SK-N-SH treated with all-trans-retinoic acid at 6 μM for 48 hours (cell line): ENCODE data around the gene TNS1.

ENCODE experiments used
- ATAC-seq: fragments of 200-7000 bp; cut with Tn5 transposase; 3 replicates; pipeline ENCODE4 v1.9.1; 2020; ENCODE audit warnings: mild to moderate bottlenecking, moderate library complexity
- ARNTL ChIP-seq: fragments of 450-650 bp; formaldehyde crosslinking; IDR thresholded peaks from 2 replicates; pipeline ENCODE4 v1.5.0; 2020; ENCODE audit warnings: low read depth, mild to moderate bottlenecking, moderate library complexity, borderline replicate concordance
- BACH2 ChIP-seq: fragments of 250-450 bp; sonication (Bioruptor Pico); IDR thresholded peaks from 2 replicates; pipeline ENCODE4 v1.9.0; 2021; ENCODE audit warnings: mild to moderate bottlenecking, borderline replicate concordance
- CSDC2 ChIP-seq: fragments of 250-450 bp; sonication (Bioruptor Pico); IDR thresholded peaks from 2 replicates; pipeline ENCODE4 v1.5.0; 2020; ENCODE audit warnings: mild to moderate bottlenecking, moderate library complexity
- ESRRG ChIP-seq: fragments of 250-450 bp; sonication (Bioruptor Pico); IDR thresholded peaks from 2 replicates; pipeline ENCODE4 v1.6.1; 2021; ENCODE audit warnings: mild to moderate bottlenecking
- GLIS3 ChIP-seq: fragments of 250-450 bp; sonication (Bioruptor Pico); IDR thresholded peaks from 2 replicates; pipeline ENCODE4 v1.5.0; 2020; ENCODE audit warnings: mild to moderate bottlenecking, moderate library complexity
- OSR1 ChIP-seq: fragments of 250-450 bp; sonication (Bioruptor Pico); IDR thresholded peaks from 2 replicates; pipeline ENCODE4 v1.8.0; 2022; ENCODE audit warnings: moderate library complexity, mild to moderate bottlenecking, inconsistent platforms
- RARB ChIP-seq: fragments of 250-450 bp; sonication (Bioruptor Pico); IDR thresholded peaks from 2 replicates; pipeline ENCODE4 v1.8.0; 2021; ENCODE audit warnings: mild to moderate bottlenecking, moderate library complexity
- SNAI2 ChIP-seq: fragments of 250-450 bp; sonication (Bioruptor Pico); IDR thresholded peaks from 2 replicates; pipeline ENCODE4 v1.5.0; 2020; ENCODE audit warnings: mild to moderate bottlenecking, moderate library complexity
- TCF4 ChIP-seq: fragments of 250-450 bp; sonication (Bioruptor Pico); IDR thresholded peaks from 2 replicates; pipeline ENCODE4 v1.8.0; 2021; ENCODE audit warnings: mild to moderate bottlenecking, moderate library complexity, borderline replicate concordance
- TOX ChIP-seq: fragments of 250-450 bp; sonication (Bioruptor Pico); IDR thresholded peaks from 2 replicates; pipeline ENCODE4 v1.8.0; 2021; ENCODE audit warnings: mild to moderate bottlenecking, moderate library complexity, borderline replicate concordance
- ZC3H10 ChIP-seq: fragments of 250-450 bp; sonication (Bioruptor Pico); IDR thresholded peaks from 2 replicates; pipeline ENCODE4 v1.5.1; 2021; ENCODE audit warnings: mild to moderate bottlenecking, moderate library complexity
- ZFP30 ChIP-seq: fragments of 450-650 bp; formaldehyde crosslinking; IDR thresholded peaks from 2 replicates; pipeline ENCODE4 v1.5.0; 2022; ENCODE audit warnings: mild to moderate bottlenecking, moderate library complexity
- ZNF565 ChIP-seq: fragments of 450-650 bp; formaldehyde crosslinking; conservative IDR thresholded peaks from 2 replicates; pipeline ENCODE4 v1.5.0; 2020; ENCODE audit warnings: low read depth, mild to moderate bottlenecking, moderate library complexity
- ZNF70 ChIP-seq: fragments of 450-650 bp; formaldehyde crosslinking; IDR thresholded peaks from 2 replicates; pipeline ENCODE4 v1.5.0; 2020; ENCODE audit warnings: mild to moderate bottlenecking, moderate library complexity
- TF ChIP-seq, protein P1 (sequence below): fragments of 250-450 bp; sonication (Bioruptor Pico); IDR thresholded peaks from 2 replicates; pipeline ENCODE4 v1.5.1; 2021; ENCODE audit warnings: mild to moderate bottlenecking, moderate library complexity
- TF ChIP-seq, protein P2 (sequence below): fragments of 250-450 bp; sonication (Bioruptor Pico); IDR thresholded peaks from 2 replicates; pipeline ENCODE4 v1.8.0; 2020; ENCODE audit warnings: mild to moderate bottlenecking, moderate library complexity, borderline replicate concordance
- TF ChIP-seq, protein P3 (sequence below): fragments of 250-450 bp; sonication (Bioruptor Pico); IDR thresholded peaks from 2 replicates; pipeline ENCODE4 v1.8.0; 2021; ENCODE audit warnings: low read depth, mild to moderate bottlenecking, moderate library complexity, borderline replicate concordance
- TF ChIP-seq, protein P4 (sequence below): fragments of 250-450 bp; sonication (Bioruptor Pico); IDR thresholded peaks from 2 replicates; pipeline ENCODE4 v1.5.1; 2020; ENCODE audit warnings: low read depth, mild to moderate bottlenecking, moderate library complexity

Gene TNS1

DNA sequence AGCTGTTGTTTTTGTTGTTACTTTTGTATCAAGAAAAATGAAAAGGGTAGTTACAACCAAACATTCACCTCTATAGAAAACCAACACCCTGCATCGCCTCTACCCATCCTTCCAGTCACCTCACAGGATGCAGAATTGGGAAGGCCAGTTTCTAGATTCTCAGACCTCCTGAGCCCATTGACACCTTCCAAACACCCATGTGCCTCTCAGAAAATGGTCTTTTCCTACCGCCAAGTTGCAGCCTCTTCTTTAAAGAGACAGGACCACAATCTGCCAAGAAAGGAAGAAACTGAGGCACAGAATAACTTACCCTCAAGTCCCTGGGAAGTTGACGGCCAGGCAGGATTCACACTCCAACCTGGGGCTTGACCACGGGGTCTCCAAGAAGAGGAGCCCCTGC lies 101.4 kb downstream of the TNS1 start:
- TF ChIP-seq, protein P1, sequence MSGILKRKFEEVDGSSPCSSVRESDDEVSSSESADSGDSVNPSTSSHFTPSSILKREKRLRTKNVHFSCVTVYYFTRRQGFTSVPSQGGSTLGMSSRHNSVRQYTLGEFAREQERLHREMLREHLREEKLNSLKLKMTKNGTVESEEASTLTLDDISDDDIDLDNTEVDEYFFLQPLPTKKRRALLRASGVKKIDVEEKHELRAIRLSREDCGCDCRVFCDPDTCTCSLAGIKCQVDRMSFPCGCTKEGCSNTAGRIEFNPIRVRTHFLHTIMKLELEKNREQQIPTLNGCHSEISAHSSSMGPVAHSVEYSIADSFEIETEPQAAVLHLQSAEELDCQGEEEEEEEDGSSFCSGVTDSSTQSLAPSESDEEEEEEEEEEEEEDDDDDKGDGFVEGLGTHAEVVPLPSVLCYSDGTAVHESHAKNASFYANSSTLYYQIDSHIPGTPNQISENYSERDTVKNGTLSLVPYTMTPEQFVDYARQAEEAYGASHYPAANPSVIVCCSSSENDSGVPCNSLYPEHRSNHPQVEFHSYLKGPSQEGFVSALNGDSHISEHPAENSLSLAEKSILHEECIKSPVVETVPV (CRISPR knock-in tag), result no peak
- no peak for TF ChIP-seq CSDC2 (CRISPR knock-in tag)
- TF ChIP-seq ZC3H10, result no peak
- TF ChIP-seq ZNF70 (CRISPR knock-in tag), result no peak
- TF ChIP-seq, protein P2, sequence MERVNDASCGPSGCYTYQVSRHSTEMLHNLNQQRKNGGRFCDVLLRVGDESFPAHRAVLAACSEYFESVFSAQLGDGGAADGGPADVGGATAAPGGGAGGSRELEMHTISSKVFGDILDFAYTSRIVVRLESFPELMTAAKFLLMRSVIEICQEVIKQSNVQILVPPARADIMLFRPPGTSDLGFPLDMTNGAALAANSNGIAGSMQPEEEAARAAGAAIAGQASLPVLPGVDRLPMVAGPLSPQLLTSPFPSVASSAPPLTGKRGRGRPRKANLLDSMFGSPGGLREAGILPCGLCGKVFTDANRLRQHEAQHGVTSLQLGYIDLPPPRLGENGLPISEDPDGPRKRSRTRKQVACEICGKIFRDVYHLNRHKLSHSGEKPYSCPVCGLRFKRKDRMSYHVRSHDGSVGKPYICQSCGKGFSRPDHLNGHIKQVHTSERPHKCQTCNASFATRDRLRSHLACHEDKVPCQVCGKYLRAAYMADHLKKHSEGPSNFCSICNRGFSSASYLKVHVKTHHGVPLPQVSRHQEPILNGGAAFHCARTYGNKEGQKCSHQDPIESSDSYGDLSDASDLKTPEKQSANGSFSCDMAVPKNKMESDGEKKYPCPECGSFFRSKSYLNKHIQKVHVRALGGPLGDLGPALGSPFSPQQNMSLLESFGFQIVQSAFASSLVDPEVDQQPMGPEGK, result no peak
- no peak for ATAC-seq

DNA sequence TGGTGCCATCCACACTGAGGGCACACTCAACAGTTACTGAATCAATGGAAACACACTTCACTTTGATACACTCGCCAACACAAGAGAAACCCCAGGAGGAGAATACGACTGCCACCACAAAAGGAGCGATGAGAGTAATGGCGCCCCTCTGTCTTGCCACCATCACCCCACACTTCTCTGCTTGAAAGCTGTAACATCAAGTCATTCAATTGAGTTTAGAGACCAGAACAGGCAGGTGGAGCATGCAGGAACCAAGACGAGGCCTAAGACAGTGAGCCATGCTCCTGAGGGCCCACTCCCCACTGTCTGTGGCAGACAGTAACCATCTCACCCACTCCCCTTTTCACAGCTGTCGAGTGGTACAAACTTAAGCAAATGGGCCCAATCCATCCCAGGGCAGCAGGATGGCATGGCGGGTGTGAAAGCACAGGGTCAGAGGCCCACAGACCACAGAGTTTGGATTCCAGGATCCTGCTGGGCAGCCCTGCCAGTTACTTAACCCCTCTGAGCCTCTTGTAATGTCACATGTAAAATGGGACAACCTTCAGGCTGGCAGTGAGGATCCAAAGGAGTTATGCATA lies 101.9 kb downstream of the TNS1 start:
- no peak for ATAC-seq
- TF ChIP-seq, protein P3, sequence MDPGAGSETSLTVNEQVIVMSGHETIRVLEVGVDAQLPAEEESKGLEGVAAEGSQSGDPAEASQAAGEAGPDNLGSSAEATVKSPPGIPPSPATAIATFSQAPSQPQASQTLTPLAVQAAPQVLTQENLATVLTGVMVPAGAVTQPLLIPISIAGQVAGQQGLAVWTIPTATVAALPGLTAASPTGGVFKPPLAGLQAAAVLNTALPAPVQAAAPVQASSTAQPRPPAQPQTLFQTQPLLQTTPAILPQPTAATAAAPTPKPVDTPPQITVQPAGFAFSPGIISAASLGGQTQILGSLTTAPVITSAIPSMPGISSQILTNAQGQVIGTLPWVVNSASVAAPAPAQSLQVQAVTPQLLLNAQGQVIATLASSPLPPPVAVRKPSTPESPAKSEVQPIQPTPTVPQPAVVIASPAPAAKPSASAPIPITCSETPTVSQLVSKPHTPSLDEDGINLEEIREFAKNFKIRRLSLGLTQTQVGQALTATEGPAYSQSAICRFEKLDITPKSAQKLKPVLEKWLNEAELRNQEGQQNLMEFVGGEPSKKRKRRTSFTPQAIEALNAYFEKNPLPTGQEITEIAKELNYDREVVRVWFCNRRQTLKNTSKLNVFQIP (CRISPR knock-in tag), result no peak
- TF ChIP-seq ARNTL, result no peak
- TF ChIP-seq, protein P4, sequence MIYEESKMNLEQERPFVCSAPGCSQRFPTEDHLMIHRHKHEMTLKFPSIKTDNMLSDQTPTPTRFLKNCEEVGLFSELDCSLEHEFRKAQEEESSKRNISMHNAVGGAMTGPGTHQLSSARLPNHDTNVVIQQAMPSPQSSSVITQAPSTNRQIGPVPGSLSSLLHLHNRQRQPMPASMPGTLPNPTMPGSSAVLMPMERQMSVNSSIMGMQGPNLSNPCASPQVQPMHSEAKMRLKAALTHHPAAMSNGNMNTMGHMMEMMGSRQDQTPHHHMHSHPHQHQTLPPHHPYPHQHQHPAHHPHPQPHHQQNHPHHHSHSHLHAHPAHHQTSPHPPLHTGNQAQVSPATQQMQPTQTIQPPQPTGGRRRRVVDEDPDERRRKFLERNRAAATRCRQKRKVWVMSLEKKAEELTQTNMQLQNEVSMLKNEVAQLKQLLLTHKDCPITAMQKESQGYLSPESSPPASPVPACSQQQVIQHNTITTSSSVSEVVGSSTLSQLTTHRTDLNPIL (CRISPR knock-in tag), result no peak
- no peak for TF ChIP-seq CSDC2 (CRISPR knock-in tag)
- TF ChIP-seq ZNF565 (CRISPR knock-in tag), result no peak
- no peak for TF ChIP-seq SNAI2 (CRISPR knock-in tag)

DNA sequence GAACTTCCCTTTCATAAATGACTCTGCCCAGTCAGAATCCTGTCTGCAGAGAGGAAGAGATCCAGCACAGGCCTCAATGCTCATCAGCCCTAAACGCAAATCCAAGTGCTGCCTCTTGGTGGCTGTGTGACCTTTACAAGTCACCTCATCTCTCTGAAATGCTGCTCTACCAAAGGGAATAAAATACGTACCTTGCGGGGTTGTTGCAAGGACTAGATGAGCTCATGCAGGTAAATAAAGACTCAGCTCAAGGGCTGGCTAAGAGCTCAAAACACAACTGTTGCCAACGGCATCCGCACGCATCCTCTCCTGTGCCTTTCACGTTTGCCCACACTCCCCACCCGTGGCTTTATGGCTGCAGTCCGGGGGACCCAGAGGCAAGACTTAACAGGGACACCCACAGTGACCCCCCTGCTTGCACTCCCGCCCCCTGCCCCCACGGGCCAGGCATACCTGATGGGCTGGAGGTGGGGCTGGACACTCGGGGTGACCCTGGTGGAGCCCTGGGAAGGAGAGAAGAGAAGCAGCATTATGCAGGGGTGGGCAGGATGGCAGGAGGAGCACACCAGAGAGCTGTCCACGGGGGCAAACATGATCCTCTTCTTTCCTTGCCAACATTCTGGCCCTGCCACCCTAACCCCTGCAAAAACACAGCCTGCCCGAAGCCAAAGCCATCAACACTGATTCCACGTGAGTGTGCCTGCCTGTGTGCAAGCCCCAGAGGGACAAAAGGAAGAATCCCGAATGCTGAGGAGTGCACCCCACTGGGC lies 102.6 kb downstream of the TNS1 start:
- peak; percentile 18 for ATAC-seq
- no peak for TF ChIP-seq ESRRG (CRISPR knock-in tag)
- no peak for TF ChIP-seq BACH2 (CRISPR knock-in tag)
- TF ChIP-seq, protein P4 (CRISPR knock-in tag), result no peak
- TF ChIP-seq SNAI2 (CRISPR knock-in tag), result no peak
- TF ChIP-seq TCF4 (CRISPR knock-in tag), result no peak
- TF ChIP-seq TOX, result no peak
- TF ChIP-seq, protein P3 (CRISPR knock-in tag), result no peak
- TF ChIP-seq, protein P2, result no peak
- no peak for TF ChIP-seq GLIS3 (CRISPR knock-in tag)
- TF ChIP-seq ZC3H10, result no peak
- TF ChIP-seq ZNF565 (CRISPR knock-in tag), result no peak
- TF ChIP-seq OSR1 (CRISPR knock-in tag), result no peak
- TF ChIP-seq CSDC2 (CRISPR knock-in tag), result no peak
- TF ChIP-seq, protein P1 (CRISPR knock-in tag), result no peak
- TF ChIP-seq RARB, result no peak
- TF ChIP-seq ZFP30, result no peak
